Panc1 (cell line): ENCODE measurements around the gene CAPN7.

ENCODE experiments used
- CTCF ChIP-seq: fragments of 450-650 bp; IDR thresholded peaks from 2 replicates; pipeline ENCODE4 v1.5.1; 2017; ENCODE audit warnings: mild to moderate bottlenecking
- POLR2AphosphoS5 ChIP-seq: IDR thresholded peaks from 2 replicates; pipeline ENCODE4 v1.6.1; 2012; ENCODE audit warnings: mild to moderate bottlenecking, low read depth, low read length, moderate library complexity
- SIN3A ChIP-seq: IDR thresholded peaks from 2 replicates; pipeline ENCODE4 v1.6.1; 2012; ENCODE audit warnings: low read depth, mild to moderate bottlenecking, low read length, moderate library complexity, borderline replicate concordance; ENCODE audit not compliant: insufficient read depth
- TCF7L2 ChIP-seq: IDR thresholded peaks from 2 replicates; pipeline ENCODE4 v1.6.1; 2011; ENCODE audit warnings: mild to moderate bottlenecking, low read depth, low read length, inconsistent platforms

- no peak for TF ChIP-seq CTCF
- no peak for TF ChIP-seq POLR2AphosphoS5
- no peak for TF ChIP-seq SIN3A
- no peak for TF ChIP-seq TCF7L2
Observed at GRCh38 chr3:15246186-15246585, 40.1 kb downstream of the CAPN7 start.
